Measurements from ENCODE around the gene TSEN34.
"Not testable (repeated sequence)": the region's sequence is repeated elsewhere in the genome, so short reads cannot be mapped to it uniquely, and the experiment has no call there.

TSEN34 gene

DNA sequence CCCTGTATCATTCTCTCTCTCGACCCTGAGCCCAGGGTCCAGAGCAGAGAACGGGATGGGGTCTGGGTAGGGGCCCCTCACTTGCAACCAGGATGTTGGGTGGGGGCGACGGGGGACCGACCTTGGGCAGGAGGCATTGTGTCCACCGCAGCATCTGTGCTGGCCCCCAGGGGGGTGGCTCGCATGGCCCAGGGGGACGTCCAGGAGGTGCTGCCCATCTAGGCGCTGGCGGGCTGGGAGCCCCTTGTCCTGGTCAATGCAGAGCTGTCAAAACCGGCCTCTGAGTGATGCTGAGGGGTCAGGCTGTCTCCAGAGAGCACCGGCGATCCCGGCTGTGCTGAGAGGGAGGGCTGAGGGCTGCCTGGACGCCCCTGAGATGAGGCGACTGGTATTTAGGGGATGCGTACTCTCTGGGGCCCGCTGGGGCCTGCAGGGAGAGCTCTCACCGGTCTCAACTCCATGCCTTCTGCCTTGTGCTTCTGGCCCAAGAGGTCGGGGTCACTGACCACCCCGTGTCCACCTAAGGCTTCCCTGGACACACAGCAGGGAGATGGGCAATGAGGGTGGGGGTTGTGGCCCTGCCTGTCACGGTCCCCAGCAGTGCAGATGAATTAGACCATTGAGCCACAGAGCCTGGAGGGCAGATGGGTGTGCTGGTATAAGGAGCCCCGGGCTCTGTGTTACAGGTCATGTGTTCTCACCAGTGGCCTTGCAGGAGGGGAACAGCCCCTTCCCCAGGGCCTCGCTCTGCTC, 18.1 kb downstream of the TSEN34 start:
- peak; percentile 66 for DNase-seq (ENCODE audit: low spot score)

DNA sequence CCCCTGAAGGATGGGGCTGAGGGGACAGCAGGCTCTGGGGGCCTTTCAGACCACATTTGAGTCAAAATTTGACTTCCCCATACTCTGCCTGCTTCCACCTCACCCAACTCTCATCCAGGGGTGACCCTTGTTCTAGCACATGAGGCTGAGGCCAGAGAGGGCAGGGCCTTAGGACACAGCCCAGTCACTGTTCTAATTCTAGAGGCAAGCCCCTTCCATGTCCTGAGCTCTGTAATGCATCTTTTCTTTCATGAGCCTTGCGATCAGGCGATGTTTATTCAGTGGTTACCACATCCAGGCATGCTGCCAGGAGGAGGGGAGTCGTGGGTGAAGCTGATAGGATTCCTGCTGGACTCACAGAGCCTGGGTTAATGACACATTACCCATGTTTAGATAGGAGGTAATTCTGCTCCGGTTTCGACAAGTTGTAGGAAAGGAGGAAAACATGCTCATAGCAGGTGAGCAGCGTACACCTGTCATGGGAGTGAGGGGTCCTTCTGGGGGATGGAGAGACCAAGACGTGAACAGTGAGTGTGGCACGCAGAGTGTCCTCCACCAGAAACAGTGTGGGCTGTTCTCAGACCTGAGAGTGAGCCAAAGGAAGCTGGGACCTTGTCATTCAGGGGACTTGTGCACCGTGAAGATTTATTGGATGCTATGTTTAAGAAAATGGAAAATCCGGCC, 18.8 kb downstream of the TSEN34 start:
- DNase-seq (ENCODE audit: low spot score): peak; percentile 91

DNA sequence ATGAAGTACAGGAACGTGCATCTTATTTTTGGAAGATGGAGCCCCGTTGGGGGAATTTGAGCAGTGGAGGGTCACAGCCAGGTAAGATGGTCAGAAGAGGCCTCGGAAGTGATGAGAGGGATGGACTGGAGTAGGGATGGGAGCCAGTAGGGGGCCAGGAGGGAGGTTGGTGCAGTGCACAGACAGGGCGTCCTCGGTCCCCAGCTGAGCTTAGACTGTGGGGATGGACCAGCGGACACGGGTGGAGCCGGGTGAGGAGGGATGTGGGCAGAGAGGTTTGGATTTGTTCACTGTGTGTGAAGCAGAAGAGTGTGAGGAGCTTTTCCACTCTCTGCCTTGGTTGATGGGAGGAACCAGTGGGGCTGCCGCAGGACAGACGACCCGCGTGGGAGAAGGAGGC, 20.1 kb downstream of the TSEN34 start:
- no peak for DNase-seq (ENCODE audit: low spot score)

DNA sequence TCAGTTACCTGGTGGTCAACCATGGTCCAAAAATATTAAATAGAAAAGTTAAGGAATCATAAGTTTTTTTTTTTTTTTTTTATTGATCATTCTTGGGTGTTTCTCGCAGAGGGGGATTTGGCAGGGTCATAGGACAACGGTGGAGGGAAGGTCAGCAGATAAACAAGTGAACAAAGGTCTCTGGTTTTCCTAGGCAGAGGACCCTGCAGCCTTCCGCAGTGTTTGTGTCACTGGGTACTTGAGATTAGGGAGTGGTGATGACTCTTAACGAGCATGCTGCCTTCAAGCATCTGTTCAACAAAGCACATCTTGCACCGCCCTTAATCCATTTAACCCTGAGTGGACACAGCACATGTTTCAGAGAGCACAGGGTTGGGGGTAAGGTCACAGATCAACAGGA, 23.1 kb downstream of the TSEN34 start:
- DNase-seq (ENCODE audit: low spot score): not testable (repeated sequence)

DNA sequence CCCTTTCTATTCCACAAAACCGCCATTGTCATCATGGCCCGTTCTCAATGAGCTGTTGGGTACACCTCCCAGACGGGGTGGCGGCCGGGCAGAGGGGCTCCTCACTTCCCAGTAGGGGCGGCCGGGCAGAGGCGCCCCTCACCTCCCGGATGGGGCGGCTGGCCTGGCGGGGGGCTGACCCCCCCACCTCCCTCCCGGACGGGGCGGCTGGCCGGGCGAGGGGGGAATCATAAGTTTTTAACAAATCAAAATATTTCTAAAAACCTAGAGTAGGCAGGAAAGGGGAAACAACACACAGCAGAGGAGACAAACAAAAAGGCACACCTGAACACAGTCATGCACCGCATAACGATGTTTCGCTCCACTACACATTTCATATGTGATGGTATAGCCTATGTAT, 23.6 kb downstream of the TSEN34 start:
- not testable (repeated sequence) for DNase-seq (ENCODE audit: low spot score)

DNA sequence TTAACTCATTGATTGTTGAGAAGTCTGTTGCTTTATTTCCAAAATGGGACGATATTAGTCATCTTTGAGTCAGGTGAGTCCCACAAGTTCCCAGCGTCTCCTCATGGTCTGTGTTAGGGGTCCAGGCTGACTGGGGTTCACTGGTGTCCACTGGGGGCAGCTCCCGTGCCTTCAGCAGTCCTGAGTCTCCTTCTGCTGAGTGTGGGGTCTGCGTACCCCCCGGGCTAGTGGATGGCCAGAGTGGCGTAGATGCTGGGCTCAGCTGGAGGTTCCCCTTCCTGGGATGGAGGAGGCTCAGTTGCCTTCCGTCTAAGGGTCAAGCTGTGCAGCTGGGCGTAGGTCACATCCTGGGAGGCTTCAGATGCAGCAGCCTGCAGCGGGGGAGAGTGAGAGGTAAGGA, 25.8 kb downstream of the TSEN34 start:
- DNase-seq (ENCODE audit: low spot score): no peak

DNA sequence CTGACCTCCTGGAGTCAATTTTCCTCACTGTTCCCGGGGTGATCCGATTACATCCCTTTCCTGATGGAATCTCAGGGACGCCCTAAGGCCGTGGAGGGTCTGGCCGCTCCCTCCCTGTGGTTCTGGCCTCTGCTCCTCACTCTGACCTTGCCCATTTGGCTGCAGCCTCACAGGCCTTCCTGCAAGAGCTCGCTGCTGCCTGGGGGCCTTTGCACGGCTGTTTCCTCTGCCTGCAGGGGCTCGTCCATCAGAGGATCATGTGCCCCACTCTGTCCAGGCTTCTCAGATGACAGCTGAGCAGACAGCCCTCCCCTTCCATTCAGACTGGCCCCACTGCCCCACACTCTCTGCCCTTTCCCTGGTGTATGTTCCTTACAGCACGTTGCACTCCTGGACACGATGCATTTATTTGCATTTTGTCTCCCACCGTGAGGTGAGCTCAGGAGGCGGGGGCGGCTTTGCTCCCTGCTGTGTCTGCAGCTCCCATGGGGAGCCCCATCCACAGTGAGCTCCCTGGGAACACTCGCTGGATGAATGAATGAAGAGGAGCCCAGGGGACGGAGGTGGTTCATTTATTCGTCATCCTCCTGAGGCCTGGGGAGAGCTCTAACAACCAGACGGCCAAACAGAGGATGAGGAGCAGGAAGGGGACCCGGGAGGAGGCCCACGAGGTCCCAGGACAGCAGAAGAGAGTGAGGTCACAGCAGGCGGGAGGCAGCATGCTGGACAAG, 26.6 kb downstream of the TSEN34 start:
- DNase-seq (ENCODE audit: low spot score): not testable (repeated sequence)

DNA sequence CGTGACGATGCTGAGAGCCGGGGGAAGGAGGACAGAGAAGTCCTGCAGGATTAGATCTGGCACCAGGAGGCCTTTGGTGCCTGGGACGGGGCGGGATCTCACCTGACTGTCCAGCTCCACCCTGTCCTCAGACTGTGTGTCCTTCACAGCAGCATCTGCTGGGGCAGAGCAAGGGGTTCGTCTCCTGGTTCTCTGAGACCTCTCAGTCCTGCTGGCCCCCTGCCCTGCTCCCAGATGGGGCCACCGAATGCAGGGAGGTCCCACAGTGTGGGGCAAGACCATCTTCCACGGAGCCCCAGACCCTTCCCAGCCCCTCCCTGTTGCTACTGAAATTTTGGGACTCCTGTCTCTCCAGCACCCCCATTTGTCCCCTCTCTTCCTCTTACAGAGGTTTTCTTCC, 27.2 kb downstream of the TSEN34 start:
- DNase-seq (ENCODE audit: low spot score): no peak

DNA sequence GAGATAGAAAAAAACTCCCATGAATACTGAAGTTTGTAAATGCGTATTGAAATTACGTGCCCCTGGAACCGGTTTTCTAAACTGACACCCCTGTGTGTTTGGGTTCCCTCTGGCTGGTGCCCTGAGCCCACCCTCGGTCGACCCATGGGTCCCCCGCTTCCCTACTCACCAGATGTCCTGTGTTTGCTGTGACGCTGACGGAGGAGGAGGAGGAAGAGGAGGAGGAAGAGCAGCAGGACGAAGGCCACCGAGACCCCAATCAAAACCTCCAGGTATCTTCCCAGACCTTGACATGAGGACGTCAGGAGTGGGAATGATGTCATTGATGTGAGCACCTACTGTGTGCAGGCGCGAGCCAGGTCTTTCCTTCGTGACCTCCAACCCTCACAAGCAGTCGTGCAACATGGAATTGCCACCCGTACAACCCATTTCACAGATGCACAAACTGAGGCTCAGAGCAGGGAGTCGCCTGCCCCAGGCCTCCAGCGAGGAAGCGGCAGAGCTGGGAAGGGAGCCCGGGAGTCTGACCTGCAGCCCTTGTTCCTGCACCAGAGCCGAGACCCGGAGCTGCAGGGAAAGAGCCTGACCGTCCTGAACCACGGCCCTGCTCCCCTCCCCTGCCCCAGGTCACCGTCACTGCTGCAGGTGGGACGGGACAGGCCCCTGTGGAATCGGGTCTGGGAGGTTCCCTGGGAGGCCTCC, 28.0 kb downstream of the TSEN34 start:
- no peak for DNase-seq (ENCODE audit: low spot score)

DNA sequence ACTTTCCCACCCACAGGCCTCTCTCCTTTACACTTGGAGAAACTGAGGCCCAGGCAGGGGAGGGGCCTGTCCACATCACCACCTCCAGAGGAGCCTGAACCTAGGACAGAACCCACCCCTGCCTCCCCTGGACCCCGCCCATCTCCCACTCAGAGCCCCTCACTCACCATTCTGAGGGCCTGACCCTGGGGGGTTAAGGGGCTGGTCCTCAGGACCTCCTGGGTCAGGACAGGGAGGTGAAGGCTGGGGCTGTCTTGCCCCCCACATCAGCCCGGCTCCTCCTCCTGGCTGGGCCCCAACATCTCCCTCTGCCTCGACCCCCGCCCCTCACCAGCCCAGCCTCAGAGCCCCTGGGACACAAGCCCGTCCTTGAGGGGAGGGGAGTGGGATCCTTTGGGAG, 28.6 kb downstream of the TSEN34 start:
- DNase-seq (ENCODE audit: low spot score): not testable (repeated sequence)

DNA sequence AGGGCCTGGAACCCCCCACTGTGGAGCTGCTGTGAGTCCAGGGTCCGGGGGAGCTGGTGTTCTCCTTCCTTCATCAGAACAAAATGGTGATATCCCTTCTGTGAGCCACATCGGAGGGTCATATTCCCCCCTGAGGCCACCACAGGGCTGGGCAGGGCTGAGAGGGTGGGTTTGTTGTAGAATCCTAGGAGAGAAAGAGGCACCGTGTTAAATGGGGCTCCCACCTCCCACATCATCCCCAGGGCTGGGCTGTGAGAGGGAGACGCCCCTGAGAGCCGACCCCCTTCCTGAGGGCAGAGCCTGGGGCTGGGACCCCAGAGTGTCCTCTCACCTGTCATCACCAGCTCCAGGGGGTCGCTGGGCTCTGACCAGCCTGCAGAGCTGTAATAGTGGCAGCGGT, 30.8 kb downstream of the TSEN34 start:
- DNase-seq (ENCODE audit: low spot score): not testable (repeated sequence)

DNA sequence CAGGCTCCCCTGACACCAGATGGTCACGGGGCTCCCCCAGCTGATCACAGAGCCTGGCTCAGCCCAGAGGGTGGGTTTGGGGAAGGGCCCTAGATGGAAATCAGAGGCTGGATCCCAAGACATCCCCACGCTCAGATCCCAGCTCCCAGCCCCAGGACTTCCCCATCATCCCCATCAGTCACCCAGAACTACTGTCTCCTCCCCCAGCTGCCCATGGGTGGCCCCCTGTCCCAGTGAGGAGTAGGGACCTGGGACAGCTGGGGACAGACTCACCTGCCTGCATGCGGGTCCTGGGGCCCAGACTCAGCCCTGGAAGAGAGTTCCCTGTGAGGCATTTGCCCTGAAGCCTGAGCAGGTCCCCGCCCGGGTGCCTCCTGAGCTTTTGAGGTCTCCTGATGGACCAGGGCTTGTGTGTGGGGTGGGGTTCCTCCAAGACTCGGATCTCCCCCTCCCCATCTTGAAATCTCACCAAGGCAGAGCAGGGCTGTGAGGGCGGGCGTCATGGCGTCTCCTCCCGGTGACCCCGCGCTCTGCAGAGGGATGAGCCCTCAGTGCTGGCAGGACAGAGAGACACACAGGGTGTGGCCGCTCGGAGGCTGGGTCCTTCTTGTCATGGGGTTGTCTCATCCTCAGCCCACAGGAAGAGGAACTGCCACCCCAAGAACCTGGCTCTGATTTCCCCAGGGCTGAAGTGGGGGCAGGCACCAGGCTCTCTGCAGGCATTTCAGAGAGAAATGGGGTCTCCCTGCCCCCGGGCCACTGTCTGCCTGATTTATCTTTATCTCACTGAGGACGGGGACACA, 31.6 kb downstream of the TSEN34 start, which contains the start of gene LILRB3:
TSS of gene LILRB3 (minus strand) at position 534 of the 803 bp plus-strand sequence. CDS start at position 503, 31 bp downstream.
- DNase-seq (ENCODE audit: low spot score): not testable (repeated sequence)

DNA sequence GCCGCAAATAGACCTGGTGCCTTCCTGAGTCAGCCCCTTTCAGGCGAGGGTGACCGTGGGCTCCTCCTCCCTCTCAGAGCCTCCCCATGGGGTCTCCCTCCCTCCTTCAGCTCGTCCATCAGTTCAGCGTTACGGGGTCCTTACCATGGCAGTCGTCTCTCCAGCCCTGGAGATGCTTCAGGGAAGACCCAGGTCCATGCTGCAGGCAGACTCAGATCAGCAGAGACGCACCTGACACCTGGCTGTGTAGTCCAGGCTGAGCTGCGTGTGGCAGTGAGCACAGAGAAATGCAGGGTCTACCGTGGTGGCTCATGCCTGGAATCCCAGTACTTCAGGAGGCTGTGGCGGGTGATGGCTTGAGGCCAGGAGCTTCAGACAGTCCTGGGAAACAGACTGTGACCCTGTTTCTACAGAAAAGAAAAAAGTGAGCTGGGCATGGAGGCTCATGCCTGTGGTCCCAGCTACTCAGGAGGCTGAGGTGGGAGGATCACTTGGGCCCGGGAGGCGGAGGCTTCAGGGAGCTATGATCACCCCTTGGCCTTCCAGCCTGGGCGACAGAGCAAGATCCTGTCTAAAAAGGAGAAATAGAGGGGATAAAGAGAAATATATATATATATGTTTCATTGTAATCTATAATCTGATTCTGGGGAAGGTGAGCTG, 32.3 kb downstream of the TSEN34 start:
- not testable (repeated sequence) for DNase-seq (ENCODE audit: low spot score)

DNA sequence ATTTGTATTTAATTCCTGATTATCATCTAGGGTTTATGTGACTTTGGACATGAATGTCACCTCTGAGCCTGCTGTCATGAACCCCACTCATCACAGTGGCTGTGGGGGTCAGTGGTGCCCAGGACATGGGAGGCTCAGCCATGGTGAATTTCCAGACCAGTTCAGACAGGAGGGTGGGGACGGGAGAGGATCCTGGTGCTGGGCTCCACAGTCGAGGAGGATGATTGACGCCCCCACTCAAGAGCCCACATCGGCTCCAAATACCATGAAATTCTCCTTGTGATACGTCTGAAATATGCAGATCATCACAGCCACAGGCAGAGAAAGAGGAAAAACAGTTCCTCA, 32.8 kb downstream of the TSEN34 start:
- not testable (repeated sequence) for DNase-seq (ENCODE audit: low spot score)

DNA sequence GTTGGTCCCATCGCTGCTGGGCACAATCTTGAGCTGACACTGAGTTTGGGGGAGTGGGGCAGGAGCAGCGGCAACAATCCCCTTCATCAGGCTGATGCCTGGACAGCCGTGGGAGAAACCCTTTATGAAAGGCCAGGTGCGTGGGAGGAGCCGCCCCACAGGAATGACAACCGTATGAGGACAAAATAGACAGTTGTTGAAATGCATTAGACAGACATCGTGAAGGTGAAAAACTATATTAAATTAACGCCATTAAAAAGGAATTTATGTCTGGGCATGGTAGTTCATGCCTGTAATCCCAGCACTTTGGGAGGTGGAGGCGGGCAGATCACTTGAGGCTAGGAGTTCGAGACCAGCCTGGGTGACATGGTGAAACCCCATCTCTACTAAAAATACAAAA, 33.5 kb downstream of the TSEN34 start:
- not testable (repeated sequence) for DNase-seq (ENCODE audit: low spot score)

DNA sequence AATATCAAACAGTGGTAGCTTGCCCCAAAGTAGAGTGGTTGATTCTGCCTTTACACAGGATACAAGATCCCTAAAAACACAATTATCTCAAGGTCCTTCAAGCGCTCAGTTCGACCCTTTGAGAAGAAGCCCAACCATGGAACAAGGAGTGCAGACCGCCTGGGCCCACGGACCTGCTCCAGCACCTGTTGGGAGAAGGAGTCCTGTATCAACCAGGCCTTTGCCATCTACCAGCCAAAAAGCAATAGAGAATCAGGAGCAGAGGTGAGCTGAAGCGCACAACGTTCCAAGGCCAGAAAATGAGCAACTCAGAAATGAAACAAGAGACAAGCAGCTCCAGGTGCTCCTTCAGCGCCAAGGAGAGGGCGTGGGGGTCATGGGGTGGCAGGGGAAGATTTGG, 38.0 kb downstream of the TSEN34 start:
- no peak for DNase-seq (ENCODE audit: low spot score)

DNA sequence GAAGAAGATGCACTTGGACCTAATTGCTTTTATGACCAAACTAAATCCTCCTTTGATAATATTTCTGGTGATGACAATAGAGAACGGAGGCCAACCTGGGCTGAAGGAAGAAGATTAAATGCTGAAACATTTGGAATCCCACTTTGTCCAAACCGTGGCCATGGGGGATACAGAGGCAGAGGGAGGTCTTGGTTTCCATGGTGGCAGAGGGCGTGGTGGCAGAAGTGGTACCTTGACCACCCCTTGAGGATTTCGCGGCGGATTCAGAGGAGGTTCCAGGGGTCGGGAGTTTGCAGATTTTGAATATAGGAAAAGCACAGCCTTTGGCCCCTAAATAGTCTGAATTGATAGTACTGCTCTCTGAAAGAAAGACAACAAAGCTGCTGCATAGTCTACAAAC, 38.9 kb downstream of the TSEN34 start:
- DNase-seq (ENCODE audit: low spot score): no peak

DNA sequence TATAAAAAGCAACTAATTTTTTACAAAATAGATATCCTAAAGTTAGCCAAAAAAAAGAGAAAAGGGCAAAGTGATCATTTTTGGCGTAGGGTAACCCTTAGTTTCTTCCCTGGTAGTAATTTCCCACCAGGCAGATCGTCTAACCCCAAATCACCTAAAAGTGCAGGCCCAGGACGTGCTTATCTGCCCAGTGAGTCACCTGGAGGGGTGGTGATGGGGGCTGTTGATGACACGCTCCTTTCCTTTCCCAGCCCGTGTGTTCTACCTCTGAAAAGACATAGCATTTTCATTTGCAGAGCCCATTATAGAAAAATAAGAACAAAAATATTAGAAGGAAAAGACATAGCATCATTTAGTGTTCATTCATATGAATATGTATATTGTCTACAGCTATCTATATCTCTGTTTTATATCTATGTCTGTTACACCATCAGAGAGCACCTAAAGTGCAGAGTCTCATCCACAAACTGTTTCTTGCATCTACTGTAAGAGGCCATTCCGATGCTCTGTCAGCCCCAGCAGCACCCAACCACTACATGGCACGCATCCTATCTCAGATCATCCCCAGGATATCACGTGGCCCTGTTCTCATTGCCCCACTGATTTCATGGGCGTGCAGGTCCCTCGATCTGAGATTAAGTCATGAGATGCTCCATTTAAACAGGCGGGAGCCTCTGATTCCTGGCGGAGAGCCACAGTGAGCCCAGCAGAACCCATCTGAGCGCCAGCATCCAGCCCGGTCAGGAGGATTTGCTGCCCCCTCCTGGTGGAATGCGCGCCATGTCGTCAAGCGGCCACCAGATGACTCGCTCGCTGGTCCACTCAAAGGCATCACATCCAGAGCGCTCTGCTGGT, 40.2 kb downstream of the TSEN34 start:
- peak; percentile 90 for DNase-seq (ENCODE audit: low spot score)

DNA sequence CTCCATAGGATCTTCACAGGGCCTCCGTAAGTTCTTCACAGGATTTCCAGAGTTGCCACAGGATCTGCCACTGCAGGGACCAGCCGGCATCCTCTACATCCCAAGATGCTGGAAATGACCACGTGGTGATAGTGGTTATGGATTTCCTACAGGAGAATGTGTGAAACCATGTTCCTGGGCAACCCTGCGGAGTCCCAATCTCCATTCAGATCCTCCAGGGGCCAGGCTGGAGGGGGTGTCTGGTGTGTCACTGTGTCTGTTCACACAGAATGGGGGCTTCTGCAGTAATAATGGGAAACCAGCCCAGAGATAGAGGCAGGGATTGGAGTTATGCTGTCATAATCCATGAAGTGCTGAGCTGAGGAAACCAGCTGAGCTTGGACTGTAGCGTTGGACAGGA, 42.8 kb downstream of the TSEN34 start:
- DNase-seq (ENCODE audit: low spot score): no peak

Data from Ammon's horn (tissue), 1 donor.